ENCODE results near the gene GJD3. TPM values are rescaled to one million over a fixed set of nuclear protein-coding genes. Genes with fewer than 3 reads are reported as not detected.

The GJD3 gene
- total and polyA plus RNA-seq, 2 donors (not counting 1 experiment from before 2014, with no cell fraction given), result not detected

- no peaks in the 10 kb centered on the region for H3K9me3 Mint-ChIP-seq (ENCODE audit: insufficient read depth)
- Histone ChIP-seq H3K9ac (ENCODE audit: low read length) (no peak overlapping the region), H4K20me1 (ENCODE audit: control insufficient read depth, insufficient read depth, low read length, poor library complexity, severe bottlenecking) (peaks cover 42% of the 10 kb centered on the region), H3K79me2 (ENCODE audit: control insufficient read depth, insufficient read depth, low read length) (peaks cover 17% of the 10 kb centered on the region), H3K4me3 (ENCODE audit: control extremely low read depth in 1 of 5, extremely low read depth in 1 of 5, insufficient read depth in 1 of 5, low read depth in 2 of 5, low read length in 4 of 5) (no peak overlapping the region), H3K4me1 (ENCODE audit: control insufficient read depth in 2 of 2, insufficient read depth in 2 of 2, low read length in 2 of 2) (peaks cover 49 to 65% of the 10 kb centered on the region in 2 donors), H3K27me3 (replicated peaks in 1 of 4; ENCODE audit: control extremely low read depth in 1 of 4, control insufficient read depth in 3 of 4, insufficient read depth in 4 of 4, low read length in 3 of 4) (no peaks in the 10 kb centered on the region), H3K4me2 (replicated peaks; ENCODE audit: low read depth, low read length, poor library complexity, severe bottlenecking) (no peak overlapping the region), H3K36me3 (replicated peaks in 1 of 2; ENCODE audit: control extremely low read depth in 1 of 2, control insufficient read depth in 1 of 2, extremely low read depth in 1 of 2, insufficient read depth in 2 of 2, low read length in 1 of 2) (peaks cover 0 to 36% of the 10 kb centered on the region in 2 experiments), H2AFZ (ENCODE audit: insufficient read depth, low read depth, low read length, poor library complexity, severe bottlenecking) (no peak overlapping the region), H3K9me3 (ENCODE audit: control extremely low read depth in 1 of 3, control insufficient read depth in 2 of 3, insufficient read depth in 1 of 3, low read length in 2 of 3) (no peaks in the 10 kb centered on the region), H3K27ac (ENCODE audit: low read length in 2 of 2) (no peak overlapping the region)
- H3K4me3 Mint-ChIP-seq, result no peak overlapping the region
- DNase-seq, result peak; percentile 41
- 92% methylated on average over 19 of the region's 19 CpGs for WGBS (ENCODE audit: insufficient coverage)
- ChIA-PET POLR2A (no interaction called here), CTCF (interaction anchor here (1.1 to 15.9 kb wide), 4 partner anchors 9 to 52 kb away, joined by 3 to 871 read pairs (median 9); partner anchors contain the start of genes CDC6 and RARA)
- ATAC-seq (ENCODE audit: low read depth), result no peak
- peaks cover 75% of the 10 kb centered on the region for H3K4me1 Mint-ChIP-seq
- no peak for TF ChIP-seq EZH2 (IDR thresholded peaks at IDR 0.05; ENCODE audit: borderline replicate concordance, insufficient read depth, low read depth, low read length, poor library complexity, severe bottlenecking)
- TF ChIP-seq CTCF (IDR thresholded peaks at IDR 0.05), result no peak
- H3K27ac Mint-ChIP-seq, result peak overlapping the region; percentile 42
- intact Hi-C loops (cut with micrococcal nuclease), result no loop called here
- no peaks in the 10 kb centered on the region for H3K27me3 Mint-ChIP-seq
Measured at GRCh38 chr17:40349895-40350688, 14.4 kb downstream of the GJD3 start.

GRCh38 chr17:40349477-40349894 is 15.1 kb downstream of the GJD3 start:
- Histone ChIP-seq H3K27ac (ENCODE audit: low read length in 2 of 2) (no peak overlapping the region), H3K4me2 (replicated peaks; ENCODE audit: low read depth, low read length, poor library complexity, severe bottlenecking) (no peak overlapping the region), H3K9me3 (ENCODE audit: control extremely low read depth in 1 of 3, control insufficient read depth in 2 of 3, insufficient read depth in 1 of 3, low read length in 2 of 3) (no peaks in the 10 kb centered on the region), H3K4me1 (ENCODE audit: control insufficient read depth in 2 of 2, insufficient read depth in 2 of 2, low read length in 2 of 2) (peaks cover 55 to 65% of the 10 kb centered on the region in 2 donors), H3K4me3 (ENCODE audit: control extremely low read depth in 1 of 5, extremely low read depth in 1 of 5, insufficient read depth in 1 of 5, low read depth in 2 of 5, low read length in 4 of 5) (no peak overlapping the region), H4K20me1 (ENCODE audit: control insufficient read depth, insufficient read depth, low read length, poor library complexity, severe bottlenecking) (peaks cover 47% of the 10 kb centered on the region), H3K79me2 (ENCODE audit: control insufficient read depth, insufficient read depth, low read length) (peaks cover 24% of the 10 kb centered on the region), H3K27me3 (replicated peaks in 1 of 4; ENCODE audit: control extremely low read depth in 1 of 4, control insufficient read depth in 3 of 4, insufficient read depth in 4 of 4, low read length in 3 of 4) (no peaks in the 10 kb centered on the region), H3K9ac (ENCODE audit: low read length) (no peak overlapping the region), H3K36me3 (replicated peaks in 1 of 2; ENCODE audit: control extremely low read depth in 1 of 2, control insufficient read depth in 1 of 2, extremely low read depth in 1 of 2, insufficient read depth in 2 of 2, low read length in 1 of 2) (peaks cover 0 to 35% of the 10 kb centered on the region in 2 experiments), H2AFZ (ENCODE audit: insufficient read depth, low read depth, low read length, poor library complexity, severe bottlenecking) (no peak overlapping the region)
- DNase-seq (peak; percentile 20), ATAC-seq (ENCODE audit: low read depth) (no peak)
- Mint-ChIP-seq H3K27me3 (no peaks in the 10 kb centered on the region), H3K4me1 (peaks cover 76% of the 10 kb centered on the region), H3K4me3 (no peak overlapping the region), H3K27ac (peak overlapping the region; percentile 62), H3K9me3 (ENCODE audit: insufficient read depth) (no peaks in the 10 kb centered on the region)
- WGBS (ENCODE audit: insufficient coverage), result 98% methylated on average over 10 of the region's 10 CpGs
- no peak for TF ChIP-seq EZH2 (IDR thresholded peaks at IDR 0.05; ENCODE audit: borderline replicate concordance, insufficient read depth, low read depth, low read length, poor library complexity, severe bottlenecking)
- TF ChIP-seq CTCF (IDR thresholded peaks at IDR 0.05), result no peak
- ChIA-PET CTCF (interaction anchor here (1.1 to 3.3 kb wide), 4 partner anchors 8 to 51 kb away, joined by 3 to 15 read pairs (median 4); no protein-coding TSS in a partner anchor), POLR2A (interaction anchor here (1.3 kb wide), 1 partner anchor 45 kb away, joined by 3 read pairs; no protein-coding TSS in a partner anchor)
- intact Hi-C loops (cut with micrococcal nuclease), result no loop called here

Measured in B cell (primary cell).